ENCODE results near the gene TMBIM4. TPM values are rescaled to one million over a fixed set of nuclear protein-coding genes. Genes with fewer than 3 reads are reported as not detected.
A peak's percentile ranks its signal among the peaks of the same experiment; 100 is the strongest.
"Not testable (repeated sequence)": the region's sequence is repeated elsewhere in the genome, so short reads cannot be mapped to it uniquely, and the experiment has no call there.

Gene TMBIM4, protein sequence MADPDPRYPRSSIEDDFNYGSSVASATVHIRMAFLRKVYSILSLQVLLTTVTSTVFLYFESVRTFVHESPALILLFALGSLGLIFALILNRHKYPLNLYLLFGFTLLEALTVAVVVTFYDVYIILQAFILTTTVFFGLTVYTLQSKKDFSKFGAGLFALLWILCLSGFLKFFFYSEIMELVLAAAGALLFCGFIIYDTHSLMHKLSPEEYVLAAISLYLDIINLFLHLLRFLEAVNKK
- polyA plus RNA-seq (2013, experiment 1 of 2; ENCODE audit: insufficient read length): 41.6 TPM
- polyA plus RNA-seq (2013, experiment 2 of 2; ENCODE audit: insufficient read length): 41.2 TPM

GRCh38 chr12:66169221-66170170 is at the start of gene TMBIM4:
TSS of gene TMBIM4 (minus strand) at chr12:66169996. CDS start at chr12:66169951, 45 bp downstream.
- peak; percentile 97 for DNase-seq

GRCh38 chr12:66217342-66217917 is 47.6 kb upstream of the TMBIM4 start:
- no peak for DNase-seq

- DNase-seq: not testable (repeated sequence)
Measured at GRCh38 chr12:66213011-66213410, 43.2 kb upstream of the TMBIM4 start.

GRCh38 chr12:66211573-66211972 is 41.8 kb upstream of the TMBIM4 start:
- not testable (repeated sequence) for DNase-seq

- DNase-seq: peak; percentile 21
Measured at GRCh38 chr12:66210840-66211239, 41.0 kb upstream of the TMBIM4 start.

GRCh38 chr12:66206141-66206540 is 36.3 kb upstream of the TMBIM4 start:
- DNase-seq: no peak

DNA sequence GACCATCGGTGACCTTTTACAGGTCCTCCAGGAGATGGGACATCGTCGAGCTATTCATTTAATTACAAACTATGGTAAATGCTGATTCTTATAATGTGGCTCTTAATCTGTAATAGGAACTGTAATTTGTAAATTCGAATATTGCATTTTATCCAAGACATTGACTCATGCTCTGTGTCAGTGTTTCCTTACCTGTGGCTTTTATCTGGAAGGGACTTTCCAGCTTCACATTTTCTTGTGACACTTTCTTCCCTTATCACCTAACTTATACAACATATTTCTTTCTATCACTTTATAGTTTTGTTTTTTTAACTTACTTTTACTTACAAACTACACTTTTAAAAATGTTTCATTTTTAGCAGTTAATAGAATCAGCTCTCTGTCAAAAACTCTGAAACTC is 34.0 kb upstream of the TMBIM4 start:
- no peak for DNase-seq

- peak; percentile 32 for DNase-seq
Measured at GRCh38 chr12:66199831-66200509, 30.2 kb upstream of the TMBIM4 start.

GRCh38 chr12:66199141-66199540 is 29.3 kb upstream of the TMBIM4 start:
- DNase-seq: no peak

DNA sequence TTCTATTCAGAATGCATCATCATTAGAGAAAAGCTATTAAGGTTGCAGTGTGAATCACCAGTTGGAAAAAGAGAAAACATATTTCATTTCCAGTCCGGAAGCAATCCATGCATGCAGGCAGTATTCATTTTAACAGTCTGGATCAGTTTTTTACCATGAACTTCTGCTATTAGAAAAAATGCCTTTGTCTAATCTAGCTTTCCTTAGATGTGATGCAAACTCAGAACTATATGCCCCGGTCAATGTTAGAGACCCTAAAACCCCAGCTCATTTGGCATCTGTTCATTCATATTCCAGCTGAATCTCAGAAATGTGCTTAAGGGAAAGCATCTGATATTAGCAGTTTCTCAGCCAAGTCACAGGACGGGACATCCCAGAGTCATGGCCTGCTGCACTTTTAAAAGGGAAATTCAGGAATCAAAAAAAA is 27.7 kb upstream of the TMBIM4 start:
- peak; percentile 44 for DNase-seq

- no peak for DNase-seq
Measured at GRCh38 chr12:66196806-66197205, 27.0 kb upstream of the TMBIM4 start.

DNA sequence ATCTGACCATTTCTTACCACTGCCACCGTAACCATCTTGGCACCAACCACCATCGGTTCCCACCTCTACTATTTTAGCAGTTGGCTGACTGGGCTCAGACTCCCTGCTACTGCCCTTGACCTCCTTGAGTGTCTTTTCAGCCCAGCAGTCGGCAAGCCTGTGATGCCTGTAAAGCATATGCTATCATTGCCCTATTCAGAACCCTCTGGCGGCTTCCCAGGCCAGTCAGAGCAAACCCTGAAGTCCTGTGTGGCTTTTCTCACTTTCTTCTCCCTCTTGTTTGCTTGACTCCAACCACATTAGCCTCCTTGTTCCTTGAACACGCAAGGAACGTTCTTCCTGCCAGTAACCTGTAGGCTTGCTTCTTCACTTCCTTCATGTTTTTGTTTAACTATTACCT is 25.4 kb upstream of the TMBIM4 start:
- no peak for DNase-seq

DNA sequence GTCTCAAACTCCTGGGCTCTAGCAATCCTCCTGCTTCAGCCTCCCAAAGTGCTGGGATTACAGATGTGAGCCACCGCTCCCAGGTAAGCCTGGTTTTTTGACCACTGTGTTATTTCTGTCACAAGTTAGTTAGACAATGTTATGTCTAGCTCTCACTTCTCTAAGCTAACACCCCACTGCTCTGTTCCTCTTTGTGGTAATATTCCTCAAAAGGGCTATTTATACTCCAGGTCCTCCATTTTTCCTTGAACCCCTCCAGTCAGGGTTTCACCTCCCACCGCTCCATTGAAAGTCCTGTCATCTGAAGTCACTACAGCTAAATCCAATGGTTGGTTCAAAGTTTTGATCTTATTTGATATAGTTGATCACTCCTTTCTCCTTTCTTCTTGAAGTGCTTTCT is 24.3 kb upstream of the TMBIM4 start:
- DNase-seq: no peak

- no peak for DNase-seq
Measured at GRCh38 chr12:66191547-66192126, 21.8 kb upstream of the TMBIM4 start.

DNA sequence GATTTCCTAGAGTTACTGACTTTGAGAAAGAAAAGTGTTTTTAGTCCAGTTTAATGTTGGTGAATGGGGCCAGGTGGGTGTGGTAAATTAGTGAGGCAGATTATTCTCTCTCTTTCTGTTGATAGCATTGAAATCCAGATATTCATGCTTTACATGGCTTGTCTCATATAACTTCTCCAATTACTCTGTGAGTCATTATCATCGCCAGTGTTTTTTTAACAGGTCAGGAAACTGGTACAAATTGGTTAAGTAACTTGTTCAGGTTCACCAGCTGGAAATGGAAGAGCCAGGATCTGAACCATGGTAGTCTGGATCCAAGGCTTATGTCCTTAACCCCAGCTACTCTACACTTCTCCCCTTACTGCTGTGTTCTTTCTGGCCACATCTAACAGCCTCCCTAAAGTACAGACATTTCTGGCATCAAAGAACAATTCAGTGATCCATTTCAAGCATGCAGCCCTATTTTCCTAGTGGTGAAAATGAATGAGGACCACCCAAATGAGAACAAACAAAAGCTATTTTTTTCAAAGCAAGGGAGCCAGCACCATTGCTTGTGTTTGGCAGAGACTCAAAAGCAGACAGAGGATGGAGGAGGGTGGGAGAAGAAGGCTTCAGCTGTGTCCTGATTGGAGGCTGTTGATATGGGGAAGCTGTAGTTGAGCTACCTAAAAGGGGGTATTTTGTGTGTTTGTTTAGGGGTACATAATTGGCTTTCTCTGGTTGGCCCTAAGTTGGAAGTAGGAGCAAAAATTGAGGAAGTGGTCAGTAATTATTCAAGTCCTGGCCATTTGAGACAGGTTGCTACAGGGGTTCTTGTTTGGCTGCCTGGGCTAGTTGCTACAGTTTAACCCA is 20.9 kb upstream of the TMBIM4 start:
- no peak for DNase-seq

DNA sequence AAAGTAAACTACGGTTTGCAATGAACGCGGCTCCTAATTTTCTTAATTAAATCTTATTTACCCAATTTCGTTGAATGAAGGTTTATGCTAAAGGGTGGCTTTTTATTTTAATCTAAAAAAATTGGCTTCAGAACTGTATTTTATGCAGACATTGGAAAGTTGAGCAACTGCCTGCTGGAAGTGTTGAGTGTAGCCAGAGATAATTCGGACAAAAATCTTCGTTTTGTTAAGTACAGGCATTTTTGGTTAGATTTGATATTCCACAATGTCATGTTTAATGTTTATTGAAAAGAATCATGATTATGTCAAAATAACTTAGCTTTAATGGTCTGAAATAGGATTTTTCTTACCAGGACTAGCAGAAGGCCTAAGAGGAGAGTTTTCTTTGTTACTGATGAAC is 20.1 kb upstream of the TMBIM4 start:
- DNase-seq: no peak

DNA sequence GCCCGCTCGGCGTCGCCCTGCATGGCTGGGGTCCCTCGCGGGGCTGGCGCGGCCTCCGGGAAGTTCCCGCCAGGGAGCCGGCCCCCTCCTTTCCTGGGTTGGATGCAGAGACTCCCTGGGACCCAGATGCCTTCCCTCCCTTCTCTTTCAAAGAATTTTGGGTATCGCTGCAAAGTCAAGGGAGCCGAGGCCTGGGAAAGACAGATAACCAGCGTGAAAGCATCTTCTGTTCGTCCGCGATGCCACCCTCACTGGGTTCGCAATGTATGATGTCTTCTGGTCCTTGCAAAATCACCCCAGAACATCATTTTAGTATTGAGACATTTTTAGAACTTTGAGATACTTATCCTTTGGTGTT is 19.7 kb upstream of the TMBIM4 start:
- DNase-seq: no peak

DNA sequence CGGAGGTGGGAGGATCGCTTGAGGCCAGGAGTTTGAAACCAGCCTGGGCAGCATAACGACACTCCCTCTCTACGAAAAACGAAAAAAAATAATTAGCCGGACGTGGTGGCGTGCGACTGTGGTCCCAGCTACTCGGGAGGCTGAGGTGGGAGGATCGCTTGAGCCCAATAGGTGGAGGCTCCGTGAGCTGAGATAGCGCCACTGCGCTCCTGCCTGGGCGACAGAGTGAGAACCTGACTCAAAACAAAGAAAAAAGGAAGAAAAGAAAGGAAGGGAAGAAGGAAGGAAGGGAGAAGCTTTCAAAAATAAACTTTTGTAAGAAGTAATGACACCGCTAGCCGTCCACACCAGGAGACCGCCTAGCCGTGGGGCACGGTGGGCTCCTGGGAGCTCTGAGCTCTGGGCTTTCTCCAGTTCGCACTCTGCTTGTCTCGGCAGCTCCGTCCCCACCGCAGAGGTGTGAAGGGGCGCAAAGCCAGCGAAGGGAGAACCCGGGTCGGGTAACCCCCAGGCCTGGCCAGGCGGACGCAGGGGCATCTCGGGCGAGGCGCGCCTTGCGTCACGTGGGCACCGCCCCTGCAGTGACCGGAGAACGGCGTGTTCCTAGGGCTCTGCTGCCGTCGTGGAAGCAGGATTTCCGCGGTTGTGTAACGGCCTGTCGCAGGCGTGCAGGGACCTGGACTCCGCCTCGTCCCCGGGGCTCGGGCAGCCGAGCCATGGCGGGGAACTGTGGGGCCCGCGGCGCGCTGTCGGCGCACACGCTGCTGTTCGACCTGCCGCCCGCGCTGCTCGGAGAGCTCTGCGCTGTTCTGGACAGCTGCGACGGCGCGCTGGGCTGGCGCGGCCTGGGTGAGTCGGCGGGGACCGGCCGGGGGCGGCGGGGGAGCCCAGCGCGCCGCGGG is 19.0 kb upstream of the TMBIM4 start, which contains the start of gene IRAK3:
IRAK3 (plus strand) TSS at position 631 of the 902 bp plus-strand sequence; CDS start at position 717, 86 bp downstream.
- DNase-seq: peak; percentile 51

DNA sequence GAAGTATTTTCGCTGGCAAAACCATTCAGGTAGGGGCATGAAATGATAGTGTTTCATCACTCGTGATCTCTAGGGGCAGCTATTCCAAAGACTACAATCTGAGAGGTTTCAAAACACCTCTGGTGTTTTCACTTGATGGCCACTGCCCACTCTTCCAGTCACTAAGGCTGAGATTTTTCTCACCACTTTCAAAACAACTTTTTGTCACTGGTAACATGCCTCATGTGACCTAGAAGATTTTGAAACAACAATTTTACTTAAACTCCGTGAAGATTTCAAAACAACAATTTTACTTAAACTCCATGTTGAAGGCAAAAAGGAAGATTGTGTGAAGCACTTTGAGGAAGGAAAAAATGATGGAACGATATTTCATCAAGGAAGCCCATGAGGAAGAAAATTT is 18.0 kb upstream of the TMBIM4 start:
- no peak for DNase-seq

- no peak for DNase-seq
Measured at GRCh38 chr12:66187036-66187435, 17.2 kb upstream of the TMBIM4 start.
